Frontal cortex (tissue), 4 donors: ENCODE results near the gene THRSP. TPM values are rescaled to one million over a fixed set of nuclear protein-coding genes. Genes with fewer than 3 reads are reported as not detected.
A peak's percentile ranks its signal among the peaks of the same experiment; 100 is the strongest.
"Not testable (repeated sequence)": the region's sequence is repeated elsewhere in the genome, so short reads cannot be mapped to it uniquely, and the experiment has no call there.

Experiments
- DNase-seq, 2 donors: peaks; one replicate each; pipeline ENCODE4 v3.0.0; 2012; ENCODE audit warnings: low spot score in 2 of 2
- FAIRE-seq: peaks from 2 replicates; lab custom pipeline; 2012; peaks lifted over from hg19 to GRCh38; lab: Jason Lieb, UNC
- total RNA-seq: library from RNA; depleted of rRNA; stranded (reverse); fragments of >200 nt; gene quantifications from one replicate; pipeline ENCODE4 v1.2.3, GENCODE V29; 2014
- donor health status: control.
- donor health status: control.
- donor health status: control.

Gene THRSP
- total RNA-seq, 1 donor from 2014 or later: not detected

DNA sequence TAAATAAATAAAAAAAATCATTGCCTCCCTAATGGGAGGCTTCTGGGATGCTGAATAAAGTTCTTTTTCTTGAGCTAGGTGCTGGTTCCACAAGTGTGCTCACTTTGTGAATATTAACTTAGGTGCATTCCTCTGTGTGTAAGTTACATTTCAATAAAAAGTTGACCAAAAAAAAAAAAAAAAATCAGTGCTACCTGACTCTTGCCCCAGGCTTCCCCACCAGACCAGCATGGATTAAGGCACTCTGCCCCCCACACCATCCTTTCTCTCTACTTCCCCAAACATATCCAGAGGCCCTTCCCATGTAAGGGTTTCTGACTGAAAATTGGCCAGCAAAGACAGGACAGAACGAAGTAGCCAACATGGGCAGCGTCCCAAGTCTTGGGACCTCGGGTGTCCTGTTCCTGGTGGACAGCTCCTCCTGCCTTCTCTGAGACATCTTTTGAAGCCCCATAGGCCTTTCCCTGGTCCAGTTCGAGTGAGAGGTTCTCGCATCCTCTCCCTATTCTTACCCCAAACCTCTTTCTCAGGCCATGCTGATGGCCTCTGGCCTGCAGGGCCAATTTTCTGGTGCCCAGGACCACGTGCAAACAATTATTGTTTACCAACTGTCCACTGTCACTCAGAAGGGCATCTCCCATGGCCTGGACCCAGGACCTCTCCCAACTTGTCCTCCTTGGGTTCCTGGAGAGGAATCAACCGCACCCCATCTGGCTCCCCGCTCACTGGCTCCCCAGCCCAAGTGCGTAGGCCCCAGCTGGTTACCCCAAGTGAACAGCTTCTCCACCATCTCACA lies 25.6 kb upstream of the THRSP start:
- DNase-seq: no peak
- FAIRE-seq: no peak

DNA sequence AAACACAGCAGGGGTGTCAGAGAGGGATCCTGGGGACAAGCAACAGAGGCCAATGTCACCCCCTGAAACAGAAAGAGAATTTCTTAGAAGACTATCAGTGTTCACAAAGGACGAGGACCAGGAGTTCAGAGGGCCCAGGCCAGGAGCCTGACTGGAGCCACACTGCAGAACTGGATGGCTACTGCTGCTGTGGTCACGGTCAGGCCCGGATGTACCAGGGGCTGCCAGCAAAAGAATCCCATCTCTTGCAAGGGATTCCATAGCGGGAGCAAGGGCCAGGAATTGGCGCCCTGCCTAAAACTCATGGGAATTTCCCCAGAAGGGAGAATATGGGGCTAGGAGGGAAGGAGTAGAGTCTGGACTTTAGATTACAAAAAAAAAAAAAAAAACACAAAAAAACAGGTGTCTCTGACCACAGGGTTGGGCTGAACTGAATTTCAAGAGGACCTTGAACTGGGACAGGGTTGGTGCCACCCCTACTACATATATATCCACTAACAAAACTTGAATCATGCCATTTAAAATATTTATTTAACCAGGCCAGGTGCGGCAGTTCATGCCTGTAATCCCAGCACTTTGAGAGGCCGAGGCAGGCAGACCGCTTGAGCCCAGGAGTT lies 24.9 kb upstream of the THRSP start:
- FAIRE-seq (no peak), DNase-seq (no peak)

DNA sequence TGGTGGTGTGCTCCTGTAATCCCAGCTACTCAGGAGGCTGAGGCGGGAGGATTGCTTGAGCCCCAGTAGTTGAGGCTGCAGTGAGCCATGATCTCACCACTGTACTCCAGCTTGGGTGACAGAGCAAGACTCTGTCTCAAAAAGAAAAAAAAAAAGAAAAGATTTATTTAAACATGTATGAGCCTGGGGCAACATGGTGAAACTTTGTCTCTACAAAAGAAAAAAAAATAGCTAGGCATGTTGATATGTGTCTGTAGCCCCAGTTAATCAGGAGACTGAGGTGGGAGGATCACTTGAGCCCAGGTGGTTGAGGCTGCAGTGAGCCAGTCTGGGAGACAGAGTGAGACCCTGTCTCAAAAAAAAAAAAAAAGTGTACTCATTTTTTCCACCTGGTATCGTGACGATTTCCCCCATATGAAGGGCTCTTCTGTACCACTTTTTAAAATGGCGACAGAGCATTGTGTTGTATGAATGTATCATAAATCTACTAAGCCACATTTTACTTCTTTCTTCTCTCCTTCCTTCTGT lies 24.2 kb upstream of the THRSP start:
- FAIRE-seq: no peak

DNA sequence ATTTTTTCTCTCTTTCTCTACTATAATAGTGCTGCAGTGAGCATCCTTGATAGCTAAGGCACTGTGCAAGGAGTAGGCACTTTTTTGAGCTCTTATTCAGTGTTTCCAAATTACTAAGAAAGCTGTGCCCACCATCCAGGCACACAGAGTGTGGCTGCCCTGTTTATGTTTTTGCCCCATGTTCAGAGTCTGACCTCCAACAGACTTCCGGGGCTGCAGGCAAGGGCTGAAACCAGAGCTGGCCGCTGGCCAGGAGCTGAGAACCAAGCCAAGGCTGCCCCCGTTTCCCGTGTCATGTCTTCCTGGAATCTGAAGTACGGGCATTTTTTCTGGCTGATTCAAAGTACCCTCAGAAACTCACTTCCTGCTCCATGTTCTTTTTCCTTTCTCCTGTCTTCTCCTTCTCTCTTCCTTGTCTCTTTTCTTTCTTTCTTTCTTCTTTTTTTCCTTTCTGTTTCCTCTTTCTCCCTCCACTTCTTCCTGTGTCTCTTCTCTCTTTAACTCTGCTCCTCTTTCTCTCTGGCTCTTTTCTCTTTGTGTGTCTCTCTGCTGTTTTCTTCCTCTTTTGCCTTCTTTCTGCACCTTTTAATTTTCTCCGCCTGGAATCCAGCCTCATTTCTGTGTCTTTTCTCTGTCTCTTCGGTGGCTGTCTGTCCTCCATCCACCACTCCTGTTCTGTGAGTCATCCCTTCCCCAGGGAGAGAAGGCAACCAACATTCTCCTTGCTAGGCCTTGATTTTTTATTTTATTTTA lies 23.6 kb upstream of the THRSP start:
- FAIRE-seq (no peak), DNase-seq (peak; percentile 23 to 39)

More for the DNA sequence above, 24.2 kb upstream of the THRSP start:
- no peak for DNase-seq

DNA sequence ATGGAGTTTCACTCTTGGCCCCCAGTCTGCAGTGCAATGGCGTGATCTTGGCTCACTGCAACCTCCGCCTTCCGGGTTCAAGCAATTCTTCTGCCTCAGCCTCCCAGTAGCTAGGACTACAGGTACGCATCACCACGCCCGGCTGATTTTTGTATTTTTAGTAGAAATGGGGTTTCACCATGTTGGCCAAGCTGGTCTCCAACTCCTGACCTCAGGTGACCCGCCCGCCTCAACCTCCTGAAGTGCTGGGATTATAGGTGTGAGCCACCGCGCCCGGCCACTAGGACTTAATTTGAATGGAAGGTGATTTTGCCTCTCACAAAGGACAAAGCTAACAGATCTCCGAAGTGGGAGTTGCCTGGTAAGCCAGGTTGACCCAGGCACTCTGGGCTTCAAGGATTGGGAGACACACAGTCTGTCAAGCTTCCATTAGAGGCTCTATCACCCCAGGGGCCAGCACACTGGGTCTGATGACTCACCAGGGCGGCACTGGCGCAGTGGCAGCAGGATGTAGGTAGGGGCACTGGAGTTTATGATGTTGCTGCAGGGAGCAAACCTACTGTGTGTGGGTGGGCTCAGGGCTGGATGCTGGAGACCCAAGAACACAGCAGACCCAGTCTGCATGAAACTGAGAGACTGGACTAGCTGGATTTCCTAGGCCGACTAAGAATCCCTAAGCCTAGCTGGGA lies 22.8 kb upstream of the THRSP start:
- no peak for DNase-seq
- FAIRE-seq: no peak

DNA sequence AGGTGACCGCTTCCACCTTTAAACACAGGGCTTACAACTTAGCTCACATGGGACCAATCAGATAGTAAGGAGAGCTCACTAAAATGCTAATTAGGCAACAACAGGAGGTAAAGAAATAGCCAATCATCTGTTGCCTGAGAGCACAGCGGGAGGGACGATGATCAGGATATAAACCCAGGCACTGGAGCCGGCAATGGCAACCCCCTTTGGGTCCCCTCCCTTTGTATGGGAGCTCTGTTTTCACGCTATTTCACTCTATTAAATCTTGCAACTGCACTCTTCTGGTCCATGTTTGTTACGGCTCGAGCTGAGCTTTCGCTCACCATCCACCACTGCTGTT lies 22.3 kb upstream of the THRSP start:
- not testable (repeated sequence) for DNase-seq, FAIRE-seq

DNA sequence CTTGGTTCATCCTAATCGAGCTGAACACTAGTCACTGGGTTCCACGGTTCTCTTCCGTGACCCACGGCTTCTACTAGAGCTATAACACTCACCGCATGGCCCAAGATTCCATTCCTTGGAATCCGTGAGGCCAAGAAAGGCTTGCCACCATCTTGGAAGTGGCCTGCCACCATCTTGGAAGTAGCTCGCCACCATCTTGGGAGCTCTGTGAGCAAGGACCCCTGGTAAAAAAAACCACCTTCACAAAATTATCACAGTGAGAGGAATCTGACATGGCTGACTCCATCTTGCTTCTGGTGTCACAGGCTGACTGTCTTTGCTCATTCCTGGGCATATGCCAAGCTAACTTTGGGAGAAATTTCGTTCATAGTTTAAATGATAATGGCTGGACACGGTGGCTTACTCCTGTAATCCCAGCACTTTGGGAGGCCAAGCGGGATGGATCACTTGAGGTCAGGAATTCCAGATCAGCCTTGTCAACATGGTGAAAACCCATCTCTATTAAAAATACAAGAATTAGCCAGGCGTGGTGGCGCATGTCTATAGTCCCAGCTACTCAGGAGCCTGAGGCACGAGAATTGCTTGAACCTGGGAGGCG lies 21.7 kb upstream of the THRSP start:
- no peak for FAIRE-seq

DNA sequence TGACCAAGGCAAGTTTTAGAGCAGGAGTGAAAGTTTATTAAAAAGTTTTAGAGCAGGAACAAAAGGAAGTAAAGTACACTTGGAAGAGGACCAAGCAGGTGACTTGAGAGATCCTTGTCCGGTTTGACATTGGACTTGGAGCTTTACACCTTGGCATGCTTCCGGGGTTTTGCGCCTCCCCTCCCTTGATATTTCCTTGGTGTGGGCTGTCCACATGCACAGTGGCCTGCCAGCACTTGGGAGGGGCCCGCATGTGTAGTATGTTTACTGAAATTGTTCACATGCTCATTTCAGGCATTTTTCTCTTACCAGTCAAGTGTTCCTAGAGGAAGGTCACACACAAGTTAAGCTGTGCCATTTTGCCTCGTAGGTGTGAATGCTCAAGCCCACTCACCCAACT lies 19.0 kb upstream of the THRSP start:
- no peak for DNase-seq
- no peak for FAIRE-seq

More for the DNA sequence above, 21.7 kb upstream of the THRSP start:
- no peak for DNase-seq

DNA sequence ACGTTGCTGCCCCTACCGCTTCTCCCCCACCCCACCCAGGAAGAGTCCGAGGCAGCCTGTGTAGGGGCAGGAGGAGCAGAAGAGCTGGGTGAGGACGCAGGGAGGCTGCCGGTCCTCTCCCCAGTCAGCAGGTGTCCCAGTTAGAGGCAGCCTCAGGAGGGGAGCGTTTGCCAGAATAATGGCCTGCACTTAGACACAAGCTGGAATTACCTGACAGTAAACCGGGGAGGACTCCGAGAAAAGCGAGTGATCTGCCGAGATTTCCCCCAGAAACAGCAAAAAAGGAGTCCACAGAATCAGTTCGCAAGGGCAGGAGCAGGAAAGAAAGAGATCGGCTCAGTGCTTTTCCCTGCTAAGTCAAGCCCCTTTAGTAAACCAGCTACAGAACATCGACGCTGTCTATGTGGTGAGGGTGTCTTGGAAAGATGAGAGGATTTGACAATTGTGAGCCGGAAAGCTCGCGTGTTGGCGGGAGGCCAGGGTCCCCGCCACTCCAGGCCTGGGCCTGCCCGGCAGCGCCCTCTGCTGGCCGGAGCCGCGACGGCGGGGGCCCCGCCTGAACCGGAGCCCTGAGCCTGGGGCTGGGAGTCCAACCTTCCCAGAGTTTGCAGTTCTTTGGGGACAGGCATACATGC lies 17.7 kb upstream of the THRSP start:
- no peak for FAIRE-seq
- DNase-seq: peak; percentile 72 to 86

DNA sequence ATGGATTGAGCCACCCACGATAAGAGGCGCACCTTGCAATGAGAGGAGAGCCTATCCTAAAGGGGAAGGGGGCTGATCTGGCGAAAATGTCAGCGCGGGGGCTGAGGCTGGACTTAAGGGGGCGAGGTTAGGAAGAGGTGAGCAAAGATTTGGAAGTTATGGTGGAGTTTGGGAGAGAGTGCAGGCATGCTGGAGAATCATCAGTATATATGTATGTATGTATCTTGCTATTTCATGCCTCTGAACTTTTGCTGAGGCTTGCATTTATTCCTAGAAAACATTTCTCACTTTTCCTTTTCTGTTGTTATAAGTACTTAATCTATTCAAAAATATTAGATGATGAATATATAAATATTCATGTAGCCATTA lies 17.2 kb upstream of the THRSP start:
- FAIRE-seq: no peak
- DNase-seq: no peak

DNA sequence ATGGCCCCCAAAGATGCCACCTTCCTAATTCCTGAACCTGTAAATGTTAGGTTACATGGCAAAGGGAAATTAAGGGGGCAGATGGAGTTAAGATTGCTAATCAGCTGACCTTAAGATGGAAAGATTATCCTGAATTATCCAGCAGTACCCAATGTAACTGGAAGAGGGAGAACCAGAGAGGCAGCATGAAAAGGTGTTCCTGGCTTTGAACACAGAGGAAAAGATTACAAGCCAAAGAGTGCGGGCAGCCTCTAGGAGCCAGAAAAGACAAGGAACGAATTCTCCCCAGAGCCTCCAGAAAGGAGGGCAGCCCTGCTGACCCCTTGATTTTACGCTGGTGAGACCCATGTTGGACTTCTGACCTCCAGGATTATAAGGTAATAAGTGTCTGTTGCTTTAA lies 15.1 kb upstream of the THRSP start:
- FAIRE-seq: no peak
- no peak for DNase-seq

DNA sequence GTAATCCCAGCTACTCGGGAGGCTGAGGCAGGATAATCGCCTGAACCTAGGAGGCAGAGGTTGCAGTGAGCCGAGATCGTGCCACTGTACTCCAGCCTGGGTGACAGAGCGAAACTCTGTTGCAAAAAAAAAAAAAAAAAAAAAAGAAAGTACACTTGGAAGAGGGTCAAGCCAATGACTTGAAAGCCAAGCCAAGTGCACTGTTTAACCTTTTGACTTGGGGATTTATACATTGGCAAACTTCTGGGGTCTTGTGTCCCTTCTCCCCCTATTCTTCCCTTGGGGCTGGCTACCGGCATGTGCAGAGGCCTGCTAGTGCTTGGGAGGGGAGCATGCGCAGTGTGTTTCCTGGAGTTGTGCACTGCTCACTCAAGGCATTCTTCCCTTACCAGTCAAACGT lies 14.3 kb upstream of the THRSP start:
- FAIRE-seq (no peak), DNase-seq (no peak)

DNA sequence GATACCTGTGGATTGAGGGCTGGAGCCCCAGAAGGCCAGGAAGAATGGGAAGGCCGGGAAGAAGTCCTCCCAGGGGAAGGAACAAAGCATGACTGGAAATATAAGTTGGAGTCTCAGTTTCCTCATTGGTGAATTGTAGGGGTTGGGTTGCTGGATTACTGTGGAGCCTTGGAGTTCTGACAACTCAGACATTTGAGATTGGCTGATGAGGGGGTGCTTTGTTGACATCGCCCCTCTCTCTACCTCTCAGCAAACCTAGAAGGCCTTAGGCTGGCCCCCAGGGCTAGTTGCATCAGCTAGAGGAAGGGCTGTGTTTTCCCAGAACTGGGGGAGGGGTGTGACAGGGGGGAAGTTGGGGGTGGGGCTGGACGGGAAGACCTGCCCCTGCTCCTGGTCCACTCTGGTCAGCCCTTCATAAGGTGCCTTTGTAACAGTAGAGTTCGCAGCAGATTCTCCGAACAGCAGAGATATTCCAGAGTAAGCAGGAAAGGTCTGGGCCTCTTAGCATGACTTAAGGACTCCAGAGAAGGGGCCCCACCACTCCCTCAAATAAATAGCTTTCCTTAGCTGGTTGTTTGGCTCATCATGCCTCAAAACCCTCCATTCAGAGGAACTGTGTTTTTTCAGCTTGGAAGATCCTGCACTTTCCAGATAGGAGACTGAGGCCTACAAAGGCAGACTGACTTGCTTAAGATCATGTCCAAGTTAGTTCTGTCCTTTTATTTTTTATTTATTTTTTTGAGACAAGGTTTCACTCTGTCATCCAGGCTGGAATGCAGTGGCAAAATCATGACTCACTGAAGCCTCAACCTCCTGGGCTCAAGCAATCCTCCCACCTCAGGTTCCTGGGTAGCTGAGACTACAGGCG lies 12.5 kb upstream of the THRSP start:
- DNase-seq (no peak), FAIRE-seq (no peak)

DNA sequence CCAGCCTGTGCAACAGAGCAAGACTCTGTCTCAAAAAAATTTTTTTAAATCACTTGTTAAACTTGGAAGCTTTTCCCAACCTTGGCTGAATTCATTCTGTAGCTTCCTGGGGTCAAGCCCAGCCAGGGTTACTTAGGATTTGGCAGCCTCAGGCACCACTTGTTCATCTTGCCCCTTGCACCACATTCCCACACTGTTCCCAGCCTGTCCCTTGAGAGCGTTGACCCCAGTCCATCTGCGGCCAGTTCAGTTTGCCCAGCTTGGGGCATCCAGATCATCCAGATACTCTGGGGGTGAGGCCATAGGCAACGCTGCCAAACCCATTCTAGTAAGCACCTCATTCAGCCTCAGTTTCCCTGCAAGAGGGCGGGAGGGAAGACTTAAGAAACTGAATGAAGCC lies 8.7 kb upstream of the THRSP start:
- DNase-seq: no peak
- FAIRE-seq: no peak

DNA sequence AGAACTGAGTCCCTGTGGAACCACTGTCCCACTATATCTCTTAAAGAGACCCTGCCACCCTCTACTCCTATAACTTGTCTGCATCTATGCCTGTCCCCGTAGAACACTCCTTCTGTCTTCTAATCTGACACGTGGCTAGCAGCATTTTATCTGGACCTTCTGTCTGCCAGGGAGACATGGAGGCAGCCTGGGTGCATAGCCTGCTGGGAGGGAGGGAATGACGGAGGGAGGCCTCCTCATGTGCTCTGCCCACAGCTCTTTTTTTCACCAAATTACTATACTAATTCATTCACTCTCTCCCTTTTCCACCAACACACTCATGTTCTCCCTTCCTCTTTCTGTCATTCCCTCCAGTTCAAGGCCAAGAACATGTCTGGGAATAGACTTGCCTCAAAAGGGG lies 7.6 kb upstream of the THRSP start:
- DNase-seq (no peak), FAIRE-seq (no peak)

DNA sequence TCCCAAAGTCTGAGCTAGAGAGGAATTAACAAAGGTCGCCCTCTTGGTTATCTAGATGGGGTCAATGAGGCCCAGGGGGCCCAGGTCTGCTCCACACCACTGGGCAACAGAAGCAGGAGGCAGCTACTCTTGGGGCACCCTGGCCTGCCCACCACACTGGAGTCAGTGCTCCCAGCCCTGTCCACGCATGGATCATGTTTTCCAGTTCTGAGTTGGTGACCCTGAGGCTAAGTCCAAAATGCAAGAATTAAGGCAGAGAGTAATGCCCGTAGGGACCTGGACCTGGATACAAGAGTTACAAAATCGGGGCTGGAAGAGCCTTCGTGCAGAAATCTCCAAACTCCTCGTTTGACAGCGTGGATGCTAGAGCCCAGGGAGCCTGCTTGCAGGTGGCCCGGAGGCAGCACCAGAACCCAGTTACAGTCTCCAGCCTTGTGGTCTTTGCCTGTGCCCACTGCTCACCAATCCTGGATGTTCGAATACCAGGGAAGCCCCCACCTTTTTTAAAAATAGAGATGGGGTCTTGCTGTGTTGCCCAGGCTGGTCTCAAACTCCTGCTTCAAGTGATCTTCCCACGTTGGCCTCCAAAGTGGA lies 6.1 kb upstream of the THRSP start:
- FAIRE-seq: no peak

DNA sequence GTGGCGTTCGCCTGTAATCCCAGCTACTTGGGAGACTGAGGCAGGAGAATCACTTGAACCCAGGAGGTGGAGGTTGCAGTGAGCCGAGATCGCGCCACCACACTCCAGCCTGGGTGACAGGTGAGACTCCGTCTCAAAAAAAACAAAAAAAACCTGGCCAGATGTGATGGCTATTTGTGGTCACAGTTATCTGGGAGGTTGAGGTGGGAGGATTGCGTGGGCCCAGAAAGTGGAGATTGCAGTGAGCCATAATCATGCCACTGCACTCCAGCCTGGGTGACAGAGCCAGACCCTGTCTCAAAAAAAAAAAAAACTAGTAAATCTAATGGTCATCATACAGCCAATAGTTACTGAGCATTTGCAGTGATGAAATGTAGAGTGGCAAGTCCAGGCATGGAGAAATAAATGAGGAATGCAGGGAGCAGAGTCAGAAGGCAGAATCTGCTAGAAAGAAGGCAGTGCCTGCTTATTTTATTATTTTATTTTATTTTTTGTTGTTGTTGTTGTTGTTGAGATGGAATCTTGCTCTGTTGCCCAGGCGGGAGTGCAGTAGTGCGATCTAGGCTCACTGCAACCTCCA lies 3.8 kb upstream of the THRSP start:
- not testable (repeated sequence) for FAIRE-seq, DNase-seq

More for the DNA sequence above, 6.1 kb upstream of the THRSP start:
- DNase-seq: no peak

DNA sequence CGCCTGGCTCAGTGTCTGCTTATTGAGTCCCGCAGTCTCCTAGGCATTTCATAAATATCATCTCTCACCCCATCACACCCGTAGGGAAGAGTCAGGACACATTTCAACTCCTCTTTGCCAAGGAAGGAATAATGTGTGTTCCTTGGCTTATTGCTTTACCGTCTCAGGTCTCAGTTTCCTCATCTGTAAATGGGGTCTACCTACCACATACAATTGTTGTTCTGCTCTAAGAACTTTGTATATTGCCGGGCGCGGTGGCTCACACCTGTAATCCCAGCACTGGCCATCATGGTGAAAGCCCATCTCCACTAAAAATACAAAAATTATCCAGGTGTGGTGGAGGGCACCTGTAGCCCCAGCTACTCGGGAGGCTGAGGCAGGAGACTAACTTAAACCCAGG lies 3.1 kb upstream of the THRSP start:
- DNase-seq (no peak), FAIRE-seq (no peak)
